Stomach (tissue), 9 donors: Measurements from ENCODE around the gene SCNN1B. TPM values are rescaled to one million over a fixed set of nuclear protein-coding genes. Genes with fewer than 3 reads are reported as not detected.

Source experiments
- DNase-seq, 2 donors: peaks; one replicate each; pipeline versions ENCODE4 v3.0.0 to v3.0.0-alpha.2; 2013 to 2019
- H3K27ac ChIP-seq, 5 donors: fragments of 200-600 bp in 4 of 5; sonication (generic) in 4 of 5; one replicate each; pipeline ENCODE4 v1.5.1; 2013 to 2019; ENCODE audit warnings: mild to moderate bottlenecking in 1 of 5, moderate library complexity in 1 of 5
- H3K27me3 ChIP-seq, 3 donors: fragments of 200-600 bp; sonication (generic); one replicate each; pipeline ENCODE4 v1.5.1; 2017 to 2019; ENCODE audit warnings: mixed run types in 1 of 3
- H3K36me3 ChIP-seq, 4 donors: fragments of 200-600 bp; sonication (generic); 1 replicate in 3 of 4; 2 replicates in 1 of 4; pipeline ENCODE4 v1.5.1; 2016 to 2019
- H3K4me1 ChIP-seq, 4 donors: fragments of 200-600 bp; sonication (generic); one replicate each; pipeline ENCODE4 v1.5.1; 2016 to 2019
- H3K4me3 ChIP-seq, 4 donors: fragments of 200-600 bp; sonication (generic) in 3 of 4; one replicate each; pipeline ENCODE4 v1.5.1; 2016 to 2019; ENCODE audit warnings: mild to moderate bottlenecking in 1 of 4
- H3K9me3 ChIP-seq, 4 donors: fragments of 200-600 bp; sonication (generic); one replicate each; pipeline ENCODE4 v1.5.1; 2016 to 2019
- EP300 ChIP-seq: sonication (generic); formaldehyde crosslinking; IDR thresholded peaks from one replicate; pipeline ENCODE4 v1.6.1; 2017; ENCODE audit warnings: antibody characterized with exemption
- POLR2A ChIP-seq, 4 donors: fragments of 450-650 bp; IDR thresholded peaks; one replicate each; pipeline ENCODE4 v1.6.1; 2016; ENCODE audit warnings: antibody characterized with exemption in 4 of 4, control low read depth in 2 of 4, mild to moderate bottlenecking in 1 of 4, moderate library complexity in 1 of 4
- POLR2AphosphoS5 ChIP-seq, 3 donors: sonication (generic); formaldehyde crosslinking; IDR thresholded peaks; one replicate each; pipeline ENCODE4 v1.6.1; 2016; ENCODE audit warnings: antibody characterized with exemption in 3 of 3
- WGBS, 5 donors: extraction: QIAGEN DNeasy Blood & Tissue Kit in 3 of 5; methylation state at CpG; one replicate each; pipeline versions ENCODE4 v1.1.5 to v1.1.7; 2013 to 2018; 5-methylcytosine and 5-hydroxymethylcytosine counted together
- intact Hi-C: fragments of 100-400 bp; cut with DNase I; formaldehyde crosslinking; loops from one replicate; pipeline ENCODE4 v1.15.1; 2023; ENCODE audit warnings: low total_unique reads
- polyA plus RNA-seq, 3 donors: library from polyadenylated mRNA; stranded (reverse); fragments of 200-250 nt; gene quantifications; one replicate each; pipeline ENCODE4 v1.2.3, GENCODE V29; 2013
- total RNA-seq, 5 donors: library from RNA; depleted of rRNA; stranded (reverse); fragments of >200 nt; gene quantifications; one replicate each; pipeline versions ENCODE4 v1.1.0 to v1.2.3, GENCODE V29; 2014 to 2016
- TF ChIP-seq, protein P1 (sequence below), 7 experiments: fragments of 450-650 bp in 4 of 7; fragments of 200-600 bp in 3 of 7; sonication (generic) in 3 of 7; IDR thresholded peaks; one replicate each; pipeline ENCODE4 v1.5.1; 2016 to 2019; ENCODE audit warnings: antibody characterized with exemption in 7 of 7, control low read depth in 2 of 7, mild to moderate bottlenecking in 1 of 7
- donor health status: healthy with polysubstance abuse.
- donor health status: Bipolar disorder and iron deficiency.
- donor health status: healthy.

SCNN1B gene
- total and polyA plus RNA-seq, 8 donors, result 4.1 to 97.3 (median 21.8) TPM

DNA sequence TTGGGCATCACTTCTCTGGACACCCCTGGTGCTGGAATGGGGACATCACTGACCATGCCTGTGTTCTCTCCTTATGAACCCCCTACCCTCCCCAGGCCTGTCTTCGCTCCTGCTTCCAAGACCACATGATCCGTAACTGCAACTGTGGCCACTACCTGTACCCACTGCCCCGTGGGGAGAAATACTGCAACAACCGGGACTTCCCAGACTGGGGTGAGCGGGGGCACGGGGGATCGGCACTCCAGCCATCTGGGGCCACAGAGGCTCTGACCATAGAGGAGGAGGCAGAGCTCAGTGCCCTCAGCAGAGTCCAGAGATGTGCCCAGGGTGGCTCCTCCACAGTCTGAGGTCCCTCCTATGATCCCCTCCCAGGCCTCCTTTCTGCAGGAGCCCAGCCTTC, 73.5 kb downstream of the SCNN1B start:
- H3K4me1 ChIP-seq, result no peaks in the 10 kb centered on the region
- 79 to 91% (median 88%) methylated on average over 7 of the region's 7 CpGs; no CpG with 5 or more reads in 1 of the 5 donors for WGBS, 5 donors
- no peak overlapping the region for H3K27ac ChIP-seq
- intact Hi-C loops, result no loop called here
- no peak overlapping the region for H3K4me3 ChIP-seq
- no peak for DNase-seq
- H3K27me3 ChIP-seq, result peaks cover 0 to 34% (median 0%) of the 10 kb centered on the region in 3 donors
- TF ChIP-seq POLR2AphosphoS5 (IDR thresholded peaks at IDR 0.05), result no peak
- TF ChIP-seq EP300, result no peak
- TF ChIP-seq, protein P1, sequence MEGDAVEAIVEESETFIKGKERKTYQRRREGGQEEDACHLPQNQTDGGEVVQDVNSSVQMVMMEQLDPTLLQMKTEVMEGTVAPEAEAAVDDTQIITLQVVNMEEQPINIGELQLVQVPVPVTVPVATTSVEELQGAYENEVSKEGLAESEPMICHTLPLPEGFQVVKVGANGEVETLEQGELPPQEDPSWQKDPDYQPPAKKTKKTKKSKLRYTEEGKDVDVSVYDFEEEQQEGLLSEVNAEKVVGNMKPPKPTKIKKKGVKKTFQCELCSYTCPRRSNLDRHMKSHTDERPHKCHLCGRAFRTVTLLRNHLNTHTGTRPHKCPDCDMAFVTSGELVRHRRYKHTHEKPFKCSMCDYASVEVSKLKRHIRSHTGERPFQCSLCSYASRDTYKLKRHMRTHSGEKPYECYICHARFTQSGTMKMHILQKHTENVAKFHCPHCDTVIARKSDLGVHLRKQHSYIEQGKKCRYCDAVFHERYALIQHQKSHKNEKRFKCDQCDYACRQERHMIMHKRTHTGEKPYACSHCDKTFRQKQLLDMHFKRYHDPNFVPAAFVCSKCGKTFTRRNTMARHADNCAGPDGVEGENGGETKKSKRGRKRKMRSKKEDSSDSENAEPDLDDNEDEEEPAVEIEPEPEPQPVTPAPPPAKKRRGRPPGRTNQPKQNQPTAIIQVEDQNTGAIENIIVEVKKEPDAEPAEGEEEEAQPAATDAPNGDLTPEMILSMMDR (IDR thresholded peaks at IDR 0.05), result no peak
- no peak for TF ChIP-seq POLR2A (IDR thresholded peaks at IDR 0.05)
- peaks cover 0 to 4% (median 0%) of the 10 kb centered on the region in 4 donors for H3K36me3 ChIP-seq
- no peaks in the 10 kb centered on the region for H3K9me3 ChIP-seq

DNA sequence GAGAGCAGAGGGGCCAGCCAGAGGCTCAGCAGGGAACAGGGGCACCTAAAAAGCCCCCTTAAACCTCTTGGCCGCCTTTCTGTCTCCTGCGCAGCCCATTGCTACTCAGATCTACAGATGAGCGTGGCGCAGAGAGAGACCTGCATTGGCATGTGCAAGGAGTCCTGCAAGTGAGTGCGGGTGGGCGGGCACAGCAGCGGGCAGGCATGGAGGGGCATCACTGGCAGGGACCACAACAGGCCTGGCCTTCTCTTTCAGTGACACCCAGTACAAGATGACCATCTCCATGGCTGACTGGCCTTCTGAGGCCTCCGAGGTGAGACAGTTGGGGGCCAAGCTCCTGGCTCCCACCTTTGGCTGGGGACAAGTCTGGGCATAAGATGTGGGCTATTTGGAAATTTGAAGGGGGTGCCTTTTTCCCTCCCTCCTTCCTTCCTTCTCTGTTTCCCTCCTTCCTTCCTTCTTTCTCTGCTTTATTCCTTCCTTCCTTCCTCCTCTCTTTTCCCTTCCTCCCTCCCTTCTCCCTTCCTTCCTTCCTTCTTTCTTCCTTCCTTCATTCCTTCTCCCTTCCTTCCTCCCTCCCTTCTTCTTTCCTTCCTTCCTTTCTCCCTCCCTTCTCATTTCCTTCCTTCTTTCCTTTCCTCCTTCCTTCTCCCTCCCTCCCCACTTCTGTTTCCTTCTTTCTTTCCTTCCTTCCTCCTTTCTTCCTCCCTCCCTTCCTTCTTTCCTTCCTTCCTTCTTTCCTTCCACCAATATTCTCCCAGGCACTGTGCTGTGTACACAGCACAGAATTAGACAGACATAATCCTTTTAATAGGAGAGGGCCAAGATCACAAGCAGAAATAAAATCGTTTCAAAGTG, 75.2 kb downstream of the SCNN1B start:
- Histone ChIP-seq H3K4me1 (no peaks in the 10 kb centered on the region), H3K36me3 (no peaks in the 10 kb centered on the region), H3K9me3 (no peaks in the 10 kb centered on the region), H3K27me3 (peaks cover 0 to 20% (median 0%) of the 10 kb centered on the region in 3 donors), H3K27ac (no peak overlapping the region), H3K4me3 (no peak overlapping the region)
- intact Hi-C loops, result no loop called here
- TF ChIP-seq POLR2A (IDR thresholded peaks at IDR 0.05), result no peak
- TF ChIP-seq, protein P1 (IDR thresholded peaks at IDR 0.05), result no peak
- no peak for TF ChIP-seq POLR2AphosphoS5 (IDR thresholded peaks at IDR 0.05)
- TF ChIP-seq EP300, result no peak
- WGBS, 5 donors, result 80 to 89% (median 89%) methylated on average over 5 to 9 of the region's 9 CpGs
- DNase-seq, result no peak

DNA sequence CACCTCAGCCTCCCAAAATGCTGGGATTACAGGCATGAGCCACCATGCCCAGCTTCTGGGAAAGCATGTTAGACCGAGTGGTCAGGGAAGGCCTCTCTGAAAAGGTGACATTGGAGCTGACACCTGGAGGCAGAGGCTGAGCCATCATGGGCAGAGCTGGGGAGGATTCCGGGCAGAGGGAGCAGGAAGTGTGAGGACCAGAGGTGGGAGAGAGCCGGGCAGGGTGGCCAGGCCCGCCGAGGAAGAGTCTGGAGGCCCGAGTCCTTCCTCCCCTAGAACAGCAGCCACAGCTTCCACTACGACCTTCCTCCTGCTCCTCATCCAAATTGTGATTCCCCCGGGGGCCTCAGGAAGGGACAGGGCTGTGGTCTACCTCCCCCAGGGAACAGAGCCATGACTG, 76.2 kb downstream of the SCNN1B start:
- intact Hi-C loops, result no loop called here
- DNase-seq, result no peak
- peaks cover 0 to 20% (median 0%) of the 10 kb centered on the region in 3 donors for H3K27me3 ChIP-seq
- no peaks in the 10 kb centered on the region for H3K4me1 ChIP-seq
- 79 to 85% (median 82%) methylated on average over 8 of the region's 8 CpGs for WGBS, 5 donors
- no peak for TF ChIP-seq EP300
- H3K4me3 ChIP-seq, result no peak overlapping the region
- H3K36me3 ChIP-seq, result no peaks in the 10 kb centered on the region
- H3K27ac ChIP-seq, result no peak overlapping the region
- no peaks in the 10 kb centered on the region for H3K9me3 ChIP-seq

DNA sequence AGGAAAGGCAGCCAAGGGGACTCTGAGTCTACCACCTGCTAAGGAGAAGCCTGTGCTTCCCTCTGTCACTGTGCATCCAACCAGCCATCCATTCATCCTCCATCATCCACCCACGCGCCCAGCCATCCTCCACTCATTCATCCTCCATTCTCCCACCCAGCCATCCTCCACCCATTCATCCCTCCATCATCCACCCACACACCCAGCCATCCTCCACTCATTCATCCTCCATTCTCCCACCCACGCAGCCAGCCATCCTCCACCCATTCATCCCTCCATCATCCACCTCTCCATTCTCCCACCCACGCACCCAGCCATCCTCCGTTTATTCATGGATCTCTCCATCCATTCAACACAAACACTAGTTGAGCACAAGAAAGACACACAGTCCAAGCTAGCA, 76.8 kb downstream of the SCNN1B start:
- Histone ChIP-seq H3K4me3 (no peak overlapping the region), H3K9me3 (no peaks in the 10 kb centered on the region), H3K36me3 (no peaks in the 10 kb centered on the region), H3K4me1 (no peaks in the 10 kb centered on the region), H3K27ac (no peak overlapping the region), H3K27me3 (peaks cover 0 to 16% (median 0%) of the 10 kb centered on the region in 3 donors)
- no peak for DNase-seq
- 87 to 93% (median 93%) methylated on average over 5 of the region's 5 CpGs for WGBS, 5 donors
- intact Hi-C loops, result no loop called here
- TF ChIP-seq POLR2A (IDR thresholded peaks at IDR 0.05), result no peak
- TF ChIP-seq, protein P1 (IDR thresholded peaks at IDR 0.05), result no peak
- no peak for TF ChIP-seq POLR2AphosphoS5 (IDR thresholded peaks at IDR 0.05)
- TF ChIP-seq EP300, result no peak

DNA sequence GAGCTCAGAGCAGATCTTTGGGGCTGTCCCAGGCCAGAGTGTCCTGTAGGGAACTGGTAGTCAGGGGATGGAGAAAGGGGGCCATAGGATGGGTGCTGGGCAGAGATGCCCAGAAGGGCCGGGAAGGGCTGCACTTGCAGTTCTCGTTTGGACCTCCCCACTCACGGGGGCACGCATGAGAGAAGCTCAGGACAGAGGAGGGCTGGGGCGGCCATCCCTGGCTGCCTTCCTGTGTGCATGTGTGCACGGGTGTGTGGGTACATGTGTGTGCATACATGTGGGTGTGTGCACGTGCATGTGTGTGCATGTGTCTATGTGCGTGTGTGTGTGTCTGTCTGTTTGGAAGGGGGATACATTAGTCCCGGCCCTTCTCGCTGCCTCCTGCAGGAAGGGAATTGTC, 77.6 kb downstream of the SCNN1B start:
- Histone ChIP-seq H3K4me3 (no peak overlapping the region), H3K9me3 (no peaks in the 10 kb centered on the region), H3K27me3 (peaks cover 0 to 15% (median 0%) of the 10 kb centered on the region in 3 donors), H3K4me1 (no peaks in the 10 kb centered on the region), H3K36me3 (no peaks in the 10 kb centered on the region), H3K27ac (no peak overlapping the region)
- no peak for DNase-seq
- WGBS, 5 donors, result 78 to 88% (median 81%) methylated on average over 7 to 10 of the region's 10 CpGs
- TF ChIP-seq EP300 (no peak), POLR2A (IDR thresholded peaks at IDR 0.05) (no peak), POLR2AphosphoS5 (IDR thresholded peaks at IDR 0.05) (no peak)
- TF ChIP-seq, protein P1 (IDR thresholded peaks at IDR 0.05), result no peak
- intact Hi-C loops, result no loop called here
